K562 (cell line): ENCODE data around the gene FTSJ1. TPM values are rescaled to one million over a fixed set of nuclear protein-coding genes. Genes with fewer than 3 reads are reported as not detected.

ENCODE experiments used
- ATAC-seq: fragments of 200-7000 bp; cut with Tn5 transposase; 3 replicates; pipeline ENCODE4 v1.9.1; 2020; ENCODE audit warnings: moderate library complexity
- BruUV-seq: library from RNA; stranded (reverse); fragments of 400-500 nt; replicated peaks from 2 replicates; lab custom pipeline; 2021; lab: Mats Ljungman, UMichigan
- CTCF ChIA-PET: fragments of 300-600 bp; formaldehyde crosslinking; extraction: SDS; loops from one replicate; lab custom pipeline; 2021; ENCODE audit warnings: low intra/inter-chr PET ratio; lab: Yijun Ruan, JAX
- POLR2A ChIA-PET: fragments of 300-600, 350-650 bp; sonication (Branson Sonifier 250); formaldehyde crosslinking; extraction: SDS; loops from one replicate; lab custom pipeline; 2021; ENCODE audit warnings: antibody characterized with exemption, inconsistent platforms; lab: Yijun Ruan, JAX
- DNase-seq, 4 experiments: peaks; one replicate each; pipeline versions ENCODE4 v3.0.0 to v3.0.0-alpha.2; 2011 to 2018; ENCODE audit warnings: low spot score in 3 of 4, mixed read lengths in 3 of 4; ENCODE audit errors: extremely low read depth in 1 of 4
- FAIRE-seq: peaks from 2 replicates; lab custom pipeline; 2011; peaks lifted over from hg19 to GRCh38; lab: Jason Lieb, UNC
- H2AFZ ChIP-seq: 2 replicates; pipeline ENCODE4 v1.6.0; 2011; ENCODE audit warnings: low read depth, low read length, control low read depth, inconsistent platforms
- H3K27ac ChIP-seq: fragments of 200-600 bp; 3 replicates; pipeline ENCODE4 v1.8.0; 2011; ENCODE audit warnings: low read depth, mild to moderate bottlenecking, control low read depth, inconsistent platforms, low read length, moderate library complexity, mixed read lengths; ENCODE audit errors: extremely low read depth
- H3K27me3 ChIP-seq, 2 experiments: fragments of 300-600 bp in 1 of 2; 2 replicates in 1 of 2; 3 replicates in 1 of 2; pipeline versions ENCODE4 v1.6.0 to v1.8.0; 2011; ENCODE audit warnings: inconsistent platforms in 2 of 2, low read length in 2 of 2, mild to moderate bottlenecking in 1 of 2, mixed read lengths in 1 of 2, moderate library complexity in 1 of 2; ENCODE audit not compliant: control insufficient read depth in 2 of 2, insufficient read depth in 2 of 2
- H3K36me3 ChIP-seq: fragments of 300-600 bp; 3 replicates; pipeline ENCODE4 v1.8.0; 2011; ENCODE audit warnings: mild to moderate bottlenecking, low read length, inconsistent platforms; ENCODE audit not compliant: control insufficient read depth, insufficient read depth
- H3K4me1 ChIP-seq, 2 experiments: fragments of 200-600 bp in 1 of 2; replicated peaks in 1 of 2; 2 replicates in 1 of 2; 3 replicates in 1 of 2; pipeline versions ENCODE4 v1.5.1 to v1.8.0; 2011; ENCODE audit warnings: inconsistent platforms in 2 of 2, low read length in 2 of 2, mild to moderate bottlenecking in 1 of 2, mixed read lengths in 1 of 2, moderate library complexity in 1 of 2; ENCODE audit not compliant: control insufficient read depth in 2 of 2, insufficient read depth in 2 of 2
- H3K4me2 ChIP-seq: 2 replicates; pipeline ENCODE4 v1.6.1; 2011; ENCODE audit warnings: low read length, control low read depth, inconsistent platforms, mixed read lengths; ENCODE audit not compliant: insufficient read depth
- H3K4me3 ChIP-seq: fragments of 200-600 bp; sonication (generic), shearing (Covaris generic); 2 replicates; pipeline ENCODE4 v1.5.1; 2016; ENCODE audit warnings: control low read depth, inconsistent platforms
- H3K79me2 ChIP-seq: fragments of 200-600 bp; 3 replicates; pipeline ENCODE4 v1.8.0; 2011; ENCODE audit warnings: low read length, inconsistent platforms; ENCODE audit not compliant: control insufficient read depth, insufficient read depth
- H3K9ac ChIP-seq, 2 experiments: 2 replicates each; pipeline versions ENCODE4 v1.6.0 to v1.6.1; 2011; ENCODE audit warnings: low read depth in 2 of 2, low read length in 2 of 2, control low read depth in 1 of 2, inconsistent platforms in 1 of 2, mild to moderate bottlenecking in 1 of 2, mixed read lengths in 1 of 2; ENCODE audit not compliant: insufficient read depth in 1 of 2
- H3K9me1 ChIP-seq: one replicate; pipeline ENCODE4 v1.6.0; 2011; ENCODE audit warnings: inconsistent platforms, mild to moderate bottlenecking, low read length, moderate library complexity; ENCODE audit not compliant: control insufficient read depth, insufficient read depth
- H3K9me3 ChIP-seq: replicated peaks from 2 replicates; pipeline ENCODE4 v1.5.1; 2011; ENCODE audit warnings: low read depth, low read length, inconsistent platforms; ENCODE audit not compliant: control insufficient read depth, insufficient read depth
- H4K20me1 ChIP-seq: replicated peaks from 2 replicates; pipeline ENCODE4 v1.6.1; 2011; ENCODE audit warnings: low read length, inconsistent platforms, mixed read lengths; ENCODE audit not compliant: control insufficient read depth, insufficient read depth
- FOS ChIP-seq: IDR thresholded peaks from 3 replicates; pipeline ENCODE4 v1.6.1; 2011; ENCODE audit not compliant: insufficient read length; ENCODE audit errors: extremely low read depth
- POLR3G ChIP-seq: IDR thresholded peaks from 2 replicates; pipeline ENCODE4 v1.6.1; 2011; ENCODE audit not compliant: insufficient read length, insufficient replicate concordance; ENCODE audit errors: extremely low read depth
- RAD21 ChIP-seq, 2 experiments: fragments of 250-450 bp in 1 of 2; fragments of 450-650 bp in 1 of 2; sonication (Bioruptor Pico) in 1 of 2; formaldehyde crosslinking in 1 of 2; IDR thresholded peaks in 1 of 2; conservative IDR thresholded peaks in 1 of 2; 2 replicates each; pipeline versions ENCODE4 v1.4.0 to v1.8.0; 2020 to 2022; ENCODE audit warnings: mild to moderate bottlenecking in 2 of 2, moderate library complexity in 1 of 2
- RAD51 ChIP-seq: fragments of 450-650 bp; IDR thresholded peaks from 2 replicates; pipeline ENCODE4 v1.7.1; 2016; ENCODE audit warnings: low read depth, mild to moderate bottlenecking, borderline replicate concordance
- RBM25 ChIP-seq: fragments of 200-400 bp; formaldehyde crosslinking; IDR thresholded peaks from 2 replicates; pipeline ENCODE4 v1.6.1; 2018; ENCODE audit warnings: low read length, low read depth, moderate library complexity; ENCODE audit not compliant: severe bottlenecking
- WHSC1 ChIP-seq: IDR thresholded peaks from one replicate; pipeline ENCODE4 v1.6.1; 2012; ENCODE audit warnings: low read length, control low read depth, inconsistent platforms
- ZNF133 ChIP-seq: fragments of 250-450 bp; sonication (Bioruptor Pico); IDR thresholded peaks from 2 replicates; pipeline ENCODE4 v1.4.0; 2020; ENCODE audit warnings: mild to moderate bottlenecking
- WGBS: fragments of 100-300 bp; shearing (Covaris generic); methylation state at CpG from one replicate; pipeline ENCODE4 v1.1.6; 2016; ENCODE audit warnings: low coverage, mixed read lengths; ENCODE audit not compliant: insufficient coverage; ENCODE audit errors: missing lambda C conversion rate; 5-methylcytosine and 5-hydroxymethylcytosine counted together
- in situ Hi-C: fragments of 300-500 bp; cut with MboI; formaldehyde crosslinking; loops from 4 replicates; pipeline ENCODE4 v1.15.0; 2018; ENCODE audit warnings: inconsistent platforms, mixed read lengths
- intact Hi-C: fragments of 100-400 bp; cut with micrococcal nuclease; formaldehyde crosslinking; loops from 2 replicates; pipeline ENCODE4 v1.14.2; 2022
- polyA plus RNA-seq, 8 experiments: library from polyadenylated mRNA; depleted of rRNA in 4 of 8; stranded (reverse) in 5 of 8; unstranded in 3 of 8; fragments of >200 nt; fragmentation: Nextera tagmentation in 2 of 8; fragmentation: Illumina TruSeq in 1 of 8; extraction: Ambion mirVana in 2 of 8; extraction: Trizol in 1 of 8; gene quantifications; 2 replicates each; pipeline versions ENCODE4 v1.2.1 to v1.2.3, GENCODE V29; 2011 to 2014; ENCODE audit warnings: inconsistent platforms in 1 of 8, missing spikeins in 1 of 8
- total RNA-seq, 7 experiments: library from RNA; depleted of rRNA in 6 of 7; stranded (reverse); fragments of >200 nt in 6 of 7; fragmentation: Illumina TruSeq in 2 of 7; extraction: Trizol in 2 of 7; gene quantifications; 2 replicates each; pipeline versions ENCODE4 v1.2.1 to v1.2.3, GENCODE V29; 2011 to 2021; ENCODE audit warnings: low replicate concordance in 1 of 7
- TF ChIP-seq, protein P1 (sequence below): fragments of 450-650 bp; IDR thresholded peaks from 2 replicates; pipeline ENCODE4 v1.6.1; 2017; ENCODE audit warnings: mild to moderate bottlenecking, moderate library complexity
- TF ChIP-seq, protein P2 (sequence below), 3 experiments: IDR thresholded peaks in 2 of 3; conservative IDR thresholded peaks in 1 of 3; 2 replicates each; pipeline ENCODE4 v1.5.1; 2011 to 2012; ENCODE audit warnings: low read length in 3 of 3, mild to moderate bottlenecking in 3 of 3, control low read depth in 2 of 3, improper control_type of control experiment in 1 of 3, inconsistent platforms in 1 of 3, low read depth in 1 of 3, mixed read lengths in 1 of 3, moderate library complexity in 1 of 3; ENCODE audit not compliant: insufficient read depth in 2 of 3
- TF ChIP-seq, protein P3 (sequence below): sonication (generic); formaldehyde crosslinking; IDR thresholded peaks from 2 replicates; pipeline ENCODE4 v1.8.1; 2023; ENCODE audit warnings: mild to moderate bottlenecking, missing genetic modification reagents, moderate library complexity
- TF ChIP-seq, protein P4 (sequence below), 3 experiments: fragments of 200-800 bp in 1 of 3; sonication (Bioruptor generic) in 1 of 3; sonication (generic) in 1 of 3; formaldehyde crosslinking in 1 of 3; IDR thresholded peaks; 2 replicates each; pipeline versions ENCODE4 v1.6.1 to v1.8.0; 2016 to 2022; ENCODE audit warnings: mild to moderate bottlenecking in 2 of 3, missing compliant biosample characterization in 2 of 3, missing genetic modification characterization in 2 of 3, missing genetic modification reagents in 1 of 3

The FTSJ1 gene
- total and polyA plus RNA-seq, 9 of the 15 experiments (the other 6 are each of a cell fraction or from before 2014, with no cell fraction given): 12.2 to 95.6 (median 71.6) TPM

DNA sequence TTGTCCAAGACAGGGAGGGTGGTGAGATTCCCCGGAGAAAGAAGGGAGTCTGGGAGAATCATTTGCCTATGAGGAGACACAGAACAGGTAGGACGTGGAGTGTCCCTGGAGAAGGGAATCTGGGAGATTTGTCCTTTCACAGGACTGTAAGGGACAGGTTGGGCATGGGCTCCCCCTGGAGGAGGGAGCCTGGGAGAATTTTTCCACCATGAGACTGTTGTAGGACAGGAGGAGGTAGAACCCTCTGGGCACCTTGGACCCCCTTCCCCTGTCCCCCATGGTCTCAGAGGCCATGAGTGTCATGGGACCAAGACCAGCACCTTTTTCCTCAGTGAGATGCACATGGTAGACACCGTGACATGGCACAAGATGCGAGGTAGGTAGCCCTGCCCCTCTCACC is 35.6 kb downstream of the FTSJ1 start (continued):
- TF ChIP-seq, protein P1, sequence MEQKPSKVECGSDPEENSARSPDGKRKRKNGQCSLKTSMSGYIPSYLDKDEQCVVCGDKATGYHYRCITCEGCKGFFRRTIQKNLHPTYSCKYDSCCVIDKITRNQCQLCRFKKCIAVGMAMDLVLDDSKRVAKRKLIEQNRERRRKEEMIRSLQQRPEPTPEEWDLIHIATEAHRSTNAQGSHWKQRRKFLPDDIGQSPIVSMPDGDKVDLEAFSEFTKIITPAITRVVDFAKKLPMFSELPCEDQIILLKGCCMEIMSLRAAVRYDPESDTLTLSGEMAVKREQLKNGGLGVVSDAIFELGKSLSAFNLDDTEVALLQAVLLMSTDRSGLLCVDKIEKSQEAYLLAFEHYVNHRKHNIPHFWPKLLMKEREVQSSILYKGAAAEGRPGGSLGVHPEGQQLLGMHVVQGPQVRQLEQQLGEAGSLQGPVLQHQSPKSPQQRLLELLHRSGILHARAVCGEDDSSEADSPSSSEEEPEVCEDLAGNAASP: no peak
- peak; percentile 21 to 54; a peak in 2 of 4 replicates for TF ChIP-seq RAD21 (CRISPR knock-in tag; conservative IDR thresholded peaks at IDR 0.05 in 1 of 2, IDR thresholded peaks at IDR 0.05 in 1 of 2)
- TF ChIP-seq, protein P2, sequence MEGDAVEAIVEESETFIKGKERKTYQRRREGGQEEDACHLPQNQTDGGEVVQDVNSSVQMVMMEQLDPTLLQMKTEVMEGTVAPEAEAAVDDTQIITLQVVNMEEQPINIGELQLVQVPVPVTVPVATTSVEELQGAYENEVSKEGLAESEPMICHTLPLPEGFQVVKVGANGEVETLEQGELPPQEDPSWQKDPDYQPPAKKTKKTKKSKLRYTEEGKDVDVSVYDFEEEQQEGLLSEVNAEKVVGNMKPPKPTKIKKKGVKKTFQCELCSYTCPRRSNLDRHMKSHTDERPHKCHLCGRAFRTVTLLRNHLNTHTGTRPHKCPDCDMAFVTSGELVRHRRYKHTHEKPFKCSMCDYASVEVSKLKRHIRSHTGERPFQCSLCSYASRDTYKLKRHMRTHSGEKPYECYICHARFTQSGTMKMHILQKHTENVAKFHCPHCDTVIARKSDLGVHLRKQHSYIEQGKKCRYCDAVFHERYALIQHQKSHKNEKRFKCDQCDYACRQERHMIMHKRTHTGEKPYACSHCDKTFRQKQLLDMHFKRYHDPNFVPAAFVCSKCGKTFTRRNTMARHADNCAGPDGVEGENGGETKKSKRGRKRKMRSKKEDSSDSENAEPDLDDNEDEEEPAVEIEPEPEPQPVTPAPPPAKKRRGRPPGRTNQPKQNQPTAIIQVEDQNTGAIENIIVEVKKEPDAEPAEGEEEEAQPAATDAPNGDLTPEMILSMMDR (IDR thresholded peaks at IDR 0.05 in 2 of 3, conservative IDR thresholded peaks at IDR 0.05 in 1 of 3; ENCODE audit: insufficient read depth in 2 of 3, low read depth in 1 of 3, low read length in 3 of 3): peak; percentile 32 to 60 (median 49)
- TF ChIP-seq FOS: no peak

DNA sequence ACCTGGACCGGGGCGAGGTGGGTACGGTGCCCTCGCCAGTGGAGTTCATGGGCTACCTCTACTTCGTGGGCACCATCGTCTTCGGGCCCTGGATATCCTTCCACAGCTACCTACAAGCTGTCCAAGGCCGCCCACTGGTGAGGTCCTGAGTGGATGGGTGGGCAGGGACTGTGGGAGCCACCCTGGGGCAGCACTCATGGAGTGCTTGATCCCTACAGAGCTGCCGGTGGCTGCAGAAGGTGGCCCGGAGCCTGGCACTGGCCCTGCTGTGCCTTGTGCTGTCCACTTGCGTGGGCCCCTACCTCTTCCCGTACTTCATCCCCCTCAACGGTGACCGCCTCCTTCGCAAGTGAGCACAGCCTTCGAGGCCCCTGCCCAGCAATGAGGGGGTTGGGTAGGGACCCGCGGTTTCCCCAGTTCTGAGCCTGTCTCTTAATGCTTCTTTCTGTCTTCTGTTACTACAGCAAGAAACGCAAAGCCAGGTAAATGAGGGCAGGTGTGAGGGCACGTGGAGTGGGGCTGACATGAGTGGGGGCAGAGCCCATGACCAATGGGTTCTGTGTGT is 36.5 kb downstream of the FTSJ1 start:
- intact Hi-C loops: no loop called here
- no peak for DNase-seq
- TF ChIP-seq RAD51 (no peak), POLR3G (no peak), RBM25 (no peak), ZNF133 (no peak), WHSC1 (no peak)
- TF ChIP-seq, protein P3, sequence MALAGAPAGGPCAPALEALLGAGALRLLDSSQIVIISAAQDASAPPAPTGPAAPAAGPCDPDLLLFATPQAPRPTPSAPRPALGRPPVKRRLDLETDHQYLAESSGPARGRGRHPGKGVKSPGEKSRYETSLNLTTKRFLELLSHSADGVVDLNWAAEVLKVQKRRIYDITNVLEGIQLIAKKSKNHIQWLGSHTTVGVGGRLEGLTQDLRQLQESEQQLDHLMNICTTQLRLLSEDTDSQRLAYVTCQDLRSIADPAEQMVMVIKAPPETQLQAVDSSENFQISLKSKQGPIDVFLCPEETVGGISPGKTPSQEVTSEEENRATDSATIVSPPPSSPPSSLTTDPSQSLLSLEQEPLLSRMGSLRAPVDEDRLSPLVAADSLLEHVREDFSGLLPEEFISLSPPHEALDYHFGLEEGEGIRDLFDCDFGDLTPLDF (CRISPR knock-in tag): no peak
- TF ChIP-seq, protein P4, sequence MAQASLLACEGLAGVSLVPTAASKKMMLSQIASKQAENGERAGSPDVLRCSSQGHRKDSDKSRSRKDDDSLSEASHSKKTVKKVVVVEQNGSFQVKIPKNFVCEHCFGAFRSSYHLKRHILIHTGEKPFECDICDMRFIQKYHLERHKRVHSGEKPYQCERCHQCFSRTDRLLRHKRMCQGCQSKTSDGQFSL (CRISPR knock-in tag; IDR thresholded peaks at IDR 0.05): no peak
- TF ChIP-seq, protein P4 (tag; IDR thresholded peaks at IDR 0.05): no peak

More for the DNA sequence above, 36.5 kb downstream of the FTSJ1 start:
- no peaks in the 10 kb centered on the region for H3K27me3 ChIP-seq
- in situ Hi-C loops: no loop called here
- no peak overlapping the region for H2AFZ ChIP-seq
- H3K36me3 ChIP-seq: no peaks in the 10 kb centered on the region; the same call in 2 of the 3 replicates
- no peak for FAIRE-seq
- BruUV-seq: no TSS peak
- ChIA-PET CTCF (no interaction called here), POLR2A (no interaction called here)
- H3K4me2 ChIP-seq: no peak overlapping the region
- no peak overlapping the region for H3K27ac ChIP-seq
- no peak overlapping the region for H3K4me3 ChIP-seq
- no peak for ATAC-seq
- no peaks in the 10 kb centered on the region for H3K9me3 ChIP-seq
- H3K9me1 ChIP-seq: peaks cover 4% of the 10 kb centered on the region
- peaks cover 17 to 47% of the 10 kb centered on the region in 2 experiments; a peak in 4 of 5 replicates for H3K4me1 ChIP-seq
- no peaks in the 10 kb centered on the region for H4K20me1 ChIP-seq
- WGBS: 73% methylated on average over 13 of the region's 20 CpGs
- H3K79me2 ChIP-seq: peaks cover 5% of the 10 kb centered on the region; the same call in 2 of the 3 replicates
- H3K9ac ChIP-seq: no peak overlapping the region
